Esophagus muscularis mucosa (tissue), 4 donors: Measurements from ENCODE around the gene GPR78. TPM values are rescaled to one million over a fixed set of nuclear protein-coding genes. Genes with fewer than 3 reads are reported as not detected.

ENCODE experiments used
- DNase-seq: peaks from one replicate; pipeline ENCODE4 v3.0.0-alpha.2; 2017; ENCODE audit errors: extremely low spot score
- H3K27ac ChIP-seq, 4 donors: fragments of 200-600 bp; sonication (generic); replicated peaks in 1 of 4; 1 replicate in 3 of 4; 2 replicates in 1 of 4; pipeline ENCODE4 v1.5.1; 2016 to 2019; ENCODE audit warnings: mild to moderate bottlenecking in 1 of 4
- H3K27me3 ChIP-seq, 4 donors: fragments of 200-600 bp; sonication (generic); one replicate each; pipeline versions ENCODE4 v1.5.1 to v1.6.0; 2016 to 2019
- H3K36me3 ChIP-seq, 4 donors: fragments of 200-600 bp; sonication (generic); one replicate each; pipeline ENCODE4 v1.5.1; 2016 to 2019
- H3K4me1 ChIP-seq, 4 donors: fragments of 200-600 bp; sonication (generic); one replicate each; pipeline ENCODE4 v1.5.1; 2016 to 2019
- H3K4me3 ChIP-seq, 4 donors: fragments of 200-600 bp; sonication (generic); 1 replicate in 2 of 4; 2 replicates in 2 of 4; pipeline ENCODE4 v1.5.1; 2016 to 2019; ENCODE audit warnings: mild to moderate bottlenecking in 4 of 4, moderate library complexity in 1 of 4
- H3K9me3 ChIP-seq, 4 donors: fragments of 200-600 bp; sonication (generic); 1 replicate in 3 of 4; 2 replicates in 1 of 4; pipeline ENCODE4 v1.5.1; 2016 to 2019
- CTCF ChIP-seq, 3 experiments: fragments of 200-600 bp in 2 of 3; fragments of 450-650 bp in 1 of 3; sonication (generic) in 2 of 3; IDR thresholded peaks; one replicate each; pipeline ENCODE4 v1.5.1; 2017 to 2019; ENCODE audit warnings: antibody characterized with exemption in 3 of 3, mild to moderate bottlenecking in 2 of 3, moderate library complexity in 1 of 3
- EP300 ChIP-seq: sonication (generic); formaldehyde crosslinking; IDR thresholded peaks from one replicate; pipeline ENCODE4 v1.6.1; 2017; ENCODE audit warnings: antibody characterized with exemption
- POLR2A ChIP-seq: fragments of 450-650 bp; IDR thresholded peaks from one replicate; pipeline ENCODE4 v1.6.1; 2017; ENCODE audit warnings: antibody characterized with exemption, moderate library complexity, mild to moderate bottlenecking, low read depth
- POLR2AphosphoS5 ChIP-seq, 2 donors: sonication (generic); formaldehyde crosslinking; IDR thresholded peaks; one replicate each; pipeline ENCODE4 v1.6.1; 2017; ENCODE audit warnings: antibody characterized with exemption in 2 of 2
- WGBS: methylation state at CpG from one replicate; pipeline ENCODE4 v1.1.5; 2018; 5-methylcytosine and 5-hydroxymethylcytosine counted together
- intact Hi-C: fragments of 100-400 bp; cut with DNase I; formaldehyde crosslinking; loops from one replicate; pipeline ENCODE4 v1.15.1; 2023
- total RNA-seq, 4 donors: library from RNA; depleted of rRNA; stranded (reverse); fragments of >200 nt; gene quantifications; one replicate each; pipeline versions ENCODE4 v1.1.0 to v1.2.1, GENCODE V29; 2016

GPR78 gene
- total RNA-seq, 4 donors from 2014 or later = not detected

DNA sequence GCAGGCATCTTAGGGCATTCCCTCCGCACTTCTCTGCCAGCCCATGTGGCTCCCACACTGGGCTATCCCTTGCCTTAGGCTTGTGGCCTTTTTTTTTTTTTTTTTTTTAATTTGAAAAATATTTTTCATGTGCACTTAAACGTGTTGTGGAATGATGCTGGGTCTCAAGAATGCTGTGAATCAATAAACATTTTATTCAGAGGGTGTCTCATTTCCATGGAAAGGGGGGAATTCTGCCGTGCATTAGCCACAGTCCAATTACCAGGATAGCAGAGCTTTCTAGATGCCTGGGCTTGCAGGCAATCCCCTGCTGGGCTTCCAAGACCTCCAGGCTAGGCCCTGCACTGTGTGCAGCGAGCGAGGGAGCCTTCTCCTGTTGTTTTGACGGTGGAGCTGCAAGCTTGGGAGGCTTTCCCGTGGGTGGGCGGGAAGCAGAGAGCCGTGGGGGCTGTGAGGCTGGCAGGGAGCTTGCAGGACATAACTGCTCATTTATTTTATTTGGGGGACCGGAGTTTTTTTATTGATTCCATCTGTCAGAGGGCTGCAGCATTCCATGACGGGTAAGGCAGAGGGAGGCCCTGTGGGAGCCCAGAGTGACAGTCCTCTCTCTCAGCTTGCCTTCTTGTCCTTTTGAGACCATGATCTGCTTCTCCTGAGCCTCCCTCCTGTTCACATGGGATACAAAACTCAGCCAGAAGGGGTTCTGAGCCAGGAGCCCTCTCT is 9.8 kb downstream of the GPR78 start:
- no peak for DNase-seq
- H3K36me3 ChIP-seq = no peaks in the 10 kb centered on the region
- H3K4me3 ChIP-seq = no peak overlapping the region
- TF ChIP-seq POLR2AphosphoS5 (IDR thresholded peaks at IDR 0.05) = no peak
- no peak for TF ChIP-seq CTCF (IDR thresholded peaks at IDR 0.05)
- TF ChIP-seq POLR2A = no peak
- no peak for TF ChIP-seq EP300
- peaks cover 5 to 22% (median 21%) of the 10 kb centered on the region in 4 donors for H3K4me1 ChIP-seq
- H3K9me3 ChIP-seq = no peaks in the 10 kb centered on the region
- H3K27me3 ChIP-seq = peaks cover 0 to 92% (median 16%) of the 10 kb centered on the region in 4 donors
- no peak overlapping the region for H3K27ac ChIP-seq
- WGBS = 40% methylated on average over 9 of the region's 11 CpGs
- intact Hi-C loops = loop anchor here (5.0 to 10.0 kb wide), 3 partner anchors 55 to 348 kb away; no protein-coding TSS in a partner anchor

GRCh38 chr4:8590546-8590880 is 10.3 kb downstream of the GPR78 start:
- intact Hi-C loops = loop anchor here (5.0 to 10.0 kb wide), 3 partner anchors 56 to 348 kb away; no protein-coding TSS in a partner anchor
- WGBS = 80% methylated on average over 5 of the region's 5 CpGs
- Histone ChIP-seq H3K9me3 (no peaks in the 10 kb centered on the region), H3K36me3 (no peaks in the 10 kb centered on the region), H3K4me1 (peaks cover 5 to 22% (median 21%) of the 10 kb centered on the region in 4 donors), H3K4me3 (no peak overlapping the region), H3K27ac (no peak overlapping the region), H3K27me3 (peaks cover 0 to 90% (median 16%) of the 10 kb centered on the region in 4 donors)
- no peak for DNase-seq
- TF ChIP-seq POLR2A = no peak
- TF ChIP-seq POLR2AphosphoS5 (IDR thresholded peaks at IDR 0.05) = no peak
- no peak for TF ChIP-seq EP300
- TF ChIP-seq CTCF (IDR thresholded peaks at IDR 0.05) = no peak

DNA sequence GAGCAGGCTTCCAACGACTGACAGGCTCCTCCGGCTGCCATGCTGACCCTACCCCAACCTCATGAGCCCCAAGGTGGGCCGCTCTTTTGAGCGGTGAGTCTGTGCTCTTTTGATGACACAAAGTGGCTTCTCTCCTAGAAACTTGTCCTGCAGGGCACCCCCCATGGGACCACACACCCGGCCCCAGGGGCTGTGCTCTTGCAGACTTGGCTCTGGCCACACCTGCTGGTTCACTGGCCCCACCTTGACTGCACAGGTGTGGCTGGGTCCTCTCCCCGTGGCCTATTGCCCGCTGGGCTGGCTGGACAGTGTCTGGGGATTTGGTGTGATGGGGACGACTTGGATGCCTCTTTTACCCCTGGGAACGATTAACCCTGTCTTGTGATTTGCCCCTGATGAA is 10.9 kb downstream of the GPR78 start:
- TF ChIP-seq EP300 (no peak), CTCF (IDR thresholded peaks at IDR 0.05) (no peak), POLR2AphosphoS5 (IDR thresholded peaks at IDR 0.05) (no peak), POLR2A (no peak)
- no peaks in the 10 kb centered on the region for H3K9me3 ChIP-seq
- peaks cover 5 to 22% (median 21%) of the 10 kb centered on the region in 4 donors for H3K4me1 ChIP-seq
- peaks cover 0 to 84% (median 16%) of the 10 kb centered on the region in 4 donors for H3K27me3 ChIP-seq
- no peak for DNase-seq
- H3K36me3 ChIP-seq = no peaks in the 10 kb centered on the region
- no peak overlapping the region for H3K27ac ChIP-seq
- no peak overlapping the region for H3K4me3 ChIP-seq
- WGBS = 73% methylated on average over 8 of the region's 9 CpGs
- intact Hi-C loops = loop anchor here (5.0 to 10.0 kb wide), 3 partner anchors 56 to 349 kb away; no protein-coding TSS in a partner anchor

GRCh38 chr4:8591626-8592365 is 11.6 kb downstream of the GPR78 start:
- Histone ChIP-seq H3K27ac (no peak overlapping the region), H3K27me3 (peaks cover 0 to 77% (median 16%) of the 10 kb centered on the region in 4 donors), H3K36me3 (no peaks in the 10 kb centered on the region), H3K4me1 (peaks cover 5 to 22% (median 21%) of the 10 kb centered on the region in 4 donors), H3K4me3 (no peak overlapping the region), H3K9me3 (no peaks in the 10 kb centered on the region)
- 64% methylated on average over 11 of the region's 15 CpGs for WGBS
- intact Hi-C loops = loop anchor here (5.0 to 10.0 kb wide), 3 partner anchors 57 to 349 kb away; no protein-coding TSS in a partner anchor
- DNase-seq = no peak
- TF ChIP-seq CTCF (IDR thresholded peaks at IDR 0.05) (no peak), POLR2AphosphoS5 (IDR thresholded peaks at IDR 0.05) (no peak), EP300 (no peak), POLR2A (no peak)
